NCI-H2196 treated with DMSO at 0.1 percent for 48 hours (cell line): ENCODE data around the gene OPN4.

Experiments used
- DNase-seq: peaks from one replicate; lab custom pipeline; 2025; ENCODE audit not compliant: unreplicated experiment; lab: John Stamatoyannopoulos, UW

OPN4 gene

DNA sequence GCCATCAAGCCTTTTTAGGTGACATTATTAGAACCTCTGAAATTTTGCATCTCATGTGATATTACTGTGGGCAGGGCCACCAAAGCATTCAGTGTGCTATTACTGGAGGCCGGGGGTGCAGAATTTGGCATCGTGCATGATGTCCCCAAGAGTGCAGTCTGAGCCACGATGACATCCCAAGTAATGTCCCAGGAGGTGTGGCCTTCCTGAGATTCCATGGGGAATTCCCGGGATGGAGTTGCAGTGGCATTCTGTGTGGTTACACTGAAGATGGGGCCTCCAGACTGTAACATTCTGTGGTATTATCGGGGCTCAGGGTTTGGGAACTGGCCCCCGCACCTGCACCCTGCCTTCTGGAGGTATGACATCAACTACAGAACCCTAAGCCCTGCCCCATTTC lies 23.0 kb downstream of the OPN4 start:
- DNase-seq = no peak

DNA sequence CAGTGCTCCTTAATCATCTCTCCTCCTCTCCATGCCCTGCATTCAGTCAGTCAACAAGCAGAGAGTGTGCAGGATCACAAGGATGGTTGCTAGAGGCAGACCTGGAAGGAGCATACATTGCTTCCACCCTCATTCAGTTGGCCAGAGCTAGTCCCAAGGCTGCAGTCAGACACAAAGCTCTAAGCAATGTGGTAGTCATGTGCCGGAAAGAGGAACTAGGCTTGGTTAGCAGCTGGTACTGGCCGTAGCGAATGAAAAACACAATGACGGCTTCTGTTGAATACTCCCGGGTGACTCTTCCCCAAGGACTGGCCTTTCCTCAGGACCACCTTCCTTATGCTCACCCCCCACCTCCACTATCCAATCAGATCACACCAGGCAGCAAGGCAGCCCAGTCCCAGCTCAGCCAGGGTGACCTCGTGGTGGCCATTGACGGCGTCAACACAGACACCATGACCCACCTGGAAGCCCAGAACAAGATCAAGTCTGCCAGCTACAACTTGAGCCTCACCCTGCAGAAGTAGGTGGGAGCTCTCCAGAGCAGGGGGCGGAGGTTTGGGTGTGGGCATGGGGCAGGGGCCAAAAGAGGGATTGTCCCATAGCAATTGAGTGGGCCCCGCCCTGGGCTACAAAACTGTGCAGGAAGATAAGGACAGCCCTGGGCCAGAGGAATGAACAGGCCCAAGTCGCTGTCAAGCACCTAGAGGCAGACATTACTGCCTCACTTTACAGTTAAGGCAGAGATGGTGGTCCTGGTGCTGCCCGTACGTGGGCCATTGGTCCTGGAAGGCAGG lies 24.8 kb downstream of the OPN4 start:
- no peak for DNase-seq

DNA sequence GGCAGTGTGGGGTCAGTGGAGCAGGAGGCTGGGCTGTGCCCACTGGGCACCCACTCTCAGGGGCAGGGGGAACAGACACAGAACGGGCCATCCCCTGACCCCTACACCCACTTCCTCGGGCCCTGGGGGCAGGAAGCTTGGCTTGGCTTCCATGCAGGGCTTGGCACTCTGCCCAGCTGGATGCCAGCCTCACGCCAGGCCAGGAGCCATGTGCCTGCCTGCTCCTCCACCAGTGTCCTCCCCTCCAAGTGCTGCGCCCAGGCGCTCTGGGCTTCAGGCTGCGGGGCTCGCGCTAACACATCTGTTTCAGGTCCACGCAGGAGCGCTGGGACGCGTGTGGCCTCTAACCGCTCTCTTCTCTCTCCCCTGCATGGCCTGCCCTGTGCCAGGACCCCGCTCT lies 26.7 kb downstream of the OPN4 start:
- DNase-seq = peak; percentile 16

DNA sequence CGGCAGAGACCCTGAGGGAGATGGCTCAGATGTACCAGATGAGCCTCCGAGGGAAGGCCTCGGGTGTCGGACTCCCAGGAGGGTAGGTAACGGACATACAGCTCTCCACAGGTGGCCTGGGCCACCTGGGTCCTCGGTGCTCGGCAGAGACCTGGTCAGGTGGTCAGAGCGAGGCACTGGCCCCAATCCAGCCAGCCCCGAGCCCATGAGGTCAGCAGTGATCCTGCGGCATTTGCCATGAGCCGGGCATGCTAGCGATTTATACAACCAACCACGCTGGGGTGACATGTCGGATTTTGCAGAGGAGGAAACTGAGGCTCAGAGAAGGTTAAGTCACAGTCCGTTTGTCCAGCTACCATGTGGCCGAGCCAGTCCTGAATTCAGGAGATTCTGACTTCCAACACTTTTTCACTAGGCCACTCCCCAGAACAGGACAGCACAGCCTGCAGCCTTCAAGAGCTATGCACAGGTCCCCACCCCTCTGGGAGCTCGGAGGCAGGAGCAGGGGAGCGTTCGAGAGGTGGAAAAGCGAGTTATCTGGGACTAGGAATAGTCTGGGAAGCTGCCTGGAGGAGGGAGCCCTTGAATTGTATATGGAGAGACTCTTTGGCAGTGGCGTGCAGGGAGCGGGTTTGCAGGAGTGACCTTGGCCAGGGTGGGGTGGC lies 27.5 kb downstream of the OPN4 start:
- DNase-seq = no peak

DNA sequence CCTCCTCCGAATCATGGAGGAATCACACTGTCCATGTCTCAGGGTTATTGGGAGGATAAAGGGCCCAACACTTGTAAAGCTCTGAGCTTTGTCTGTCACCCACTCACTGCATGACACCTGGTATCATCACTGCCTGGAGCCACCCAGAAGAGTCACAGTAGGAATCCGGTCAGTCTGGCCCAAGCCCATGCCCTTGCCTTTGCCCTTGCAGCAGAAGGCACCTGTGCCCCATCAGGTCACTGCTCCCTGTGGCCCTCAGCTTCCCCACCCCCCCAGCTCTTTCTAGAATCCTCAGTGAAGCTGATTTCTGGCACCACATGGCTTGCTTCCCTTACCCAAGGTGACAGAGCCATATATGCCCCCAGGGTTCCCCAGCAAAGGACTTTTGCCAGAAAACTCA lies 28.3 kb downstream of the OPN4 start:
- DNase-seq = no peak

DNA sequence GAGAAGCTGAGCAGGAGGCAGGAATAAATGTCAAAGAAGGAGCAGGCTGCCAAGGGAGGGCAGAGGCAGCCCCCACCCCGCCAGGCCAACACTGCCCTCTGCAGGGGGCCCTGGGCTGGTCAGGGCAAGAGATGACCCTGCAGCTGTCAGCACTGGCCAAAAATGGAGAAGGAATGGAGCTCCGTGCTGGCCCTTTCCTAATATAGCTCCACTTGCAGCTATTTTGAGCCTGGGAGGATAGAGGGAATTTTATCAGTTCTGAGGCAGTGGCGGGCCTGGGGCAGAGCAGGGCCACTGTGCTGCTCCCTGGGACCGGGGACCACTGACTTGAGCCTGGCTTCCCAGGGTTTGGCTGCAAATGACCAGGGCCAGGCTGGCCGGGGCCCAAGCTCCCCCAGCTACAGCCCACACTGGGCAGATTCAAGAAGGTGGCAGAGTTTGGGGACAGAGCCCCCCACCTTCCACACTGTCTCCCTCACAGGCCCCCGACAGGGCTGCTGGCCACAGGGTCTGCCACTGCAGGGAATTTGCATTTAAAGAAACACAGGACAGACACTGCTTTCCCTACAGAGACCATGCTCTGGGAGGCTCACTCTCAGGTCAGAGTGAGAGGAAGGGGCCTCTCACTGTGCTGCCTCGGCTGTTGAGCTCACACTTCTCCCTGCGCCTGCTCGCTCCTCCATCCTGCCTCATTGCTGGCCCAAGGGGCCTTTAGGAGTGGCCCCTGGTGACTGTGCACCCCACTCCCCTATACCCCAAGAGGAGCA lies 30.2 kb downstream of the OPN4 start:
- DNase-seq = no peak

DNA sequence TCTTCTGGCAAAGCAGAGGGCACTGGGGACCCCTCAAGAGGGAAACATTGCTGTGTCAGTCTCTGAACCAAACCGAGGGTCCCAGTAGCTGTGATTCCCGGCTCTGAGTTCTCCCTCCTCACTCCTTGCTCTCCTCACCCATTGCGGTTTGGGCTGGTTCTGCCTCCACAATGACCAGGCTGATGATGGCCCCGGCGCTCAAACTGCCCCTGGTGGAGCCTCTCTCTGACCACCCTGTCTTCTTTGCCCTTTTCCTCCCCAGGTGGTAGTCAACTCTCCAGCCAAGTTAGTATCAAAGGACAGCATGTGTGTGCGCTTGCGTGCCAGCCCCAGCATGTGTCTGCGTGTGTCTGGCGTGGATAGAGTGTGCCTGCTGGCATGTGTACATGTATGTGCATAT lies 31.1 kb downstream of the OPN4 start:
- DNase-seq = no peak

DNA sequence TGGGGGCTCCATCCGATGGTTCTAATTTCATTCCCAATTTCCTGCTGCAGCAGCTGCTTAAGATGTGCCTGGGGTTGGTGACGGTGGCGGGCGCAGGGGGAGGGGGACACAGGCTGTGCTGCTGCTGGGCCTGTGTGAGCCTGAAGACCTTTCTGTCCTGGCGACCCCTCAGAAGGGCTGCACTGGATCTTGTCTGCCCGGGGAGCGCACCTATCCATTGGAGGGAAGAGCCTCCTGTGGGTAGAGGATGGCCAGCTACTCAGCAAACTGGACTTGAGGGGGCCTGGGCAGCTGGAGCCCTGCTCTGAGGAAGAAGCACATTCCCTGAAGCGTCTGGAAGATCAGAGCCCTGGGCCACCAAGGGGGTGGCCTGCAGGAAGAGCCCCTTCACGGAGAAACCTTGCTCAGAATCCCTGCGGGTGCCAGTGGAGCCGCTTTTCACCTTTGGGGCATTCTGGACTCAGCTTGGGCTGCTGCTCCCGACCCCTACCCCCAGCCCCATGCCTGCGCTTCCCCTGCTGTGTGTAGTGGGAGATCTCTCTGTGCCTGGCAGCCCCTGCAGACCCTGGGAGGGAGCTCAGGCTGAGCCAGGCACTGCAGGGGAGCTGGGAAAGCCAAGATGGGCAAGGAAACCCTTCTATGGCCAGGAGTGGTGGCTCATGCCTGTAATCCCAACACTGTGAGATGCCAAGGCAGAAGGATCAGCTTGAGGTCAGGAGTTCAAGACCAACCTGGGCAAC lies 31.7 kb downstream of the OPN4 start:
- no peak for DNase-seq

DNA sequence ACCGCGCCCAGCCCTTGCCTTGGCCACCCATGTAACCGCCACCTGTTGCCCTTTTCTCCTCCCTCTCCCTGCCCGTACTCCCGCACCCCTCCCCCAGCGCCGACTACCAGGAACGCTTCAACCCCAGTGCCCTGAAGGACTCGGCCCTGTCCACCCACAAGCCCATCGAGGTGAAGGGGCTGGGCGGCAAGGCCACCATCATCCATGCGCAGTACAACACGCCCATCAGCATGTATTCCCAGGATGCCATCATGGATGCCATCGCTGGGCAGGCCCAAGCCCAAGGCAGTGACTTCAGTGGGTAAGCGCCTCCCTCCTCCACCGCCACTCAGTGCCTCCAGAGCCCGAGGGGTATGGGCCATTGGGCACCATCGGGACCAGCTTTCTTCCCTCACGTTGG lies 32.6 kb downstream of the OPN4 start:
- DNase-seq = no peak

DNA sequence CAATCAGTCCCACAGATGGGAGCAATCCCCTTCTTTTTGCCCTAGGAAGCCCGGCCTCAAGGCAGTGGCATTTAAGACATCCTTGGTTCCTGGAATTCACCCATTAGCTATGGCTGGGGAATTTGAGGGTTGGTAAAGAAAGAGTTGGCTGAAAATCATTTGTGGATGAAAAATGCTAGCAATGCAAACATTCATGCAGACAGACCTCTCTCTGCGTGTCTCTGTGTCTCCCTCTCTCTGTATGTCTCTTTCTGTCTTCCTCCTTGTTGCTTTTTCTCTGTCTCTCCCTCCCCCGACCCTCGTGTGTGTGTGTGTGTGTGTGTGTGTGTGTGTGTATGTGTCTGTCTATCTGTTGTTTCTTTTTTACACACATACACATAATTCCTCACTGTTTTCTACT lies 33.4 kb downstream of the OPN4 start:
- DNase-seq = no peak

DNA sequence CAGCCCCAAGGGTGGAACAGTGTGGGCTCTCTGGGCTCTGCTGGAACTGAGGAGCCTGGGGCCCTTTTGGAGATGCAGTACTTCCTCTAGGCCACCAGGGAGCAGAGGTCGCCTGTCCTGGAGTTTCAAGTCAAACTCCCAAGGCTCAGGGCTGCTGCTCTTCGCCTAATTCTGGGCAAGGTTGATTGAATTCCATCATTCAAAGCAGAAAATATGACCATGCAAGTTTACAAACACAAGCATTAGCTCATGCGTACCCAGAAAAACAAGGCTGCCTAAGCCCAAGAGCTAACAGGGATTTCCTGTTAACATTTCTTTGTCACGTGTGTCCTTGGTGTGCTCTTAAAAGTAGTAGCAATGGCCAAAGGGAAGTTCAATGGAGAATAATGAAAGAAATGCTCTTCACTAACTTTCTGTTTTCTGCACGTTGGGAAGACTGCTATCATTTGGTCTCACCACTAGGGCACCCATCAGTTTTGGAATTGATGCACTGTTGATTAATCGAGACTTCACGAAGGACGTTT lies 34.1 kb downstream of the OPN4 start:
- DNase-seq = no peak

DNA sequence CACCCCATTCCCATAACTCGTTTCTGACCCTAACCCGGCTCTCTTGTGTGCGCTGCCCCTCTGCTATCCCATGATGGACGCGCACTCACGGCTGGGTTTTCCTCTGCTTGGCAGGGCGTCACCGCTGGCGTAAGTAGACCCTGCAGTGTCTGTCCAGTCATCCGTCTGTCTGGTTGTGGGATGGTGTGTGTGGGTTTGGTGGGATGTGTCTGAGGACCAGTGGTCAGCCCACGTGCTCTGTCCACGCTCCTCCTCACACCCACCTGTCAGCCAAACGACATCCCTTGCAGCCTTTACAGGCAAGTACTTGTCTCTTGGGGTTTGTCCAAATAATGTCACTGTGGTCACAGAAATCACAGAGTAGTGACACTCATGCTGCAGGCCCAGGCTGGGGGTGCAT lies 34.8 kb downstream of the OPN4 start:
- no peak for DNase-seq

DNA sequence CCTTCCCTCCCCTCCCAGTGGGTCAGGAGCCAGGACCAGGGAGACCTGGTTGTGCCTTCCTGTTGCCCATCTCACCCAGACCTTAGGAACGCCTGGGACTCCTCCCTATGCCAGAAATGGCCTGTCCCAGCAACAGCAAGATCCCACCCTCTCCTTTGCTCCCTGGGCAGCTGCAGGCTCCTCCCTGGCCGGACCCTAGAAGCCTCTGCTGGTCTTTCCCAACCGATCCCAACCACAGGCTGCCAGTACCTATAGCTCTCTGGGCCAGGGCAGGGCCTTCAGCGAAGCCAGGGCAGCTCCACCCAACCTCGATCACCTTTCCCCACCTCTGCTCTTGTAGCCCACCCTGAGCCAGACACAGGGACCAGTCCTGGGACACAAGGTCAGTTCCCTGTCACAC lies 35.9 kb downstream of the OPN4 start:
- DNase-seq = no peak

DNA sequence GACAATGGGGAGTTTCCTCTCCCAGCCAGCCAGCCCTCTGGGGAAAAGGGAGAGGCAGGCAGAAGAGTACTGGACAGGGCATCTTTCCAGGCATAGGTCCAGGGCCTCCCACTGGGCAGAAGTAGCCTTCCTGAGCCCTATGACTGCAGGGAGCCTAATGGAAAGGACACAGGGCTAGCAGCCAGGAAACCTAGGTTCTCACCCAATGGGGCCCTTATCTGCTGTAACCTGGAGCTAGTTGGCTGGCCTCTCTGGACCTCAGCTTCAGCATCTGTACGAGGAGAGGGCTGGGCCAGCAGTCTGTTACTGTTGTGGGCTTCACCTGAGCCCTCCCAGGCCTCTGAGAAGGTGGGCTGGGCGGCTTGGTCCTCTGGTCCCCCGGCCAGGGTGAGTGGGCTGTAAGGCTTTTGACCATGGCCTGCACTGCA lies 36.3 kb downstream of the OPN4 start:
- DNase-seq = no peak

DNA sequence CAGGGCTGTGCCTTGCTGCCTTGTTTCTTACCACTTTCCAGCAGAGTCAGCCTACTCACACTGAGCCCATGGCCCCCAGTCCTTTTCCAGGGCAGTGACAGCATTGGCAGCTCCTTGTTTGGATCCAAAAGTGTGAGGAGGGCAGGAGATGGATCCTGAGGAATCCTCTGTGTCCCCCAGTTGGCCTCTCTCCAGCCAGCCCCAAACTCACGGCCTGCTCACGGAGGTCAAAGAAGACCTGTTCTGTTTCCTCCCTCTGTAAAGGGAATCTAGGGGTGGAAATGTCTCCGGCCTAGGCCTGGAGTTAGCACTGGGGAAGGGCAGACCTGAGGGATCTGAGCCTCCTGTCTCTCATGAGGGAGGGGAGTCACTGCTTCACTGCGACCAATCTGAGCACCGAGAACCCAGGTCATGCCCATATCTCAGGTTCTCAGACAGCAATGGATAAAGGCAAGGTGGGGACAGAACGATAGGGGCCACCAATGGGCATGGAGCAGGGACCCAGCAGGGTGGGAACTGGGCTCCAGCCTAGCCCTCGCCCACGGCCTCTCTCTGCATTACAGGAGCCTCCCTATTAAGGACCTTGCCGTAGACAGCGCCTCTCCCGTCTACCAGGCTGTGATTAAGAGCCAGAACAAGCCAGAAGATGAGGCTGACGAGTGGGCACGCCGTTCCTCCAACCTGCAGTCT lies 37.1 kb downstream of the OPN4 start:
- DNase-seq = no peak

DNA sequence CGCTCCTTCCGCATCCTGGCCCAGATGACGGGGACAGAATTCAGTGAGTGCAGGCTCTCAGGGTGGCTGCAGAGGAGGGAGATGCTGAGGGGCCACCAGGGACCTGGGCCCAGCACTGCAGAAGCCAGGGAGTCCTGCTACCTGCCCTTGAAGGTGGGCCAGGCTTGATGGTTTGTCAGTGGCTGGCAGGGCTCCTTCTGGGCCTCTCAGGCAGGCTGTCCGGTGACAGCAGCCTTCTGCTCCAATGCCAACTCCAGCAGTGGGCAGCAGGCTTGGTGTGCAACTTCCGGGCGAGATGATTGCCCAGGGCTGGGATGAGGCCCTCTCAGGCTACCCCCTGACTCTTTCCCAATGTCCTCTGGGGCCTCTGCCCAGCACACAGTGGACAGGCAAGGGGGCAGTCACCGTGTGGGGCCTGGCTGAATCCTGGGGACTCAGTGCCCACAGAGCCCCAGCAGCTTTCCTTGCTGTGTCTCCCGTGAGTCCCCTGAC lies 37.7 kb downstream of the OPN4 start:
- no peak for DNase-seq

DNA sequence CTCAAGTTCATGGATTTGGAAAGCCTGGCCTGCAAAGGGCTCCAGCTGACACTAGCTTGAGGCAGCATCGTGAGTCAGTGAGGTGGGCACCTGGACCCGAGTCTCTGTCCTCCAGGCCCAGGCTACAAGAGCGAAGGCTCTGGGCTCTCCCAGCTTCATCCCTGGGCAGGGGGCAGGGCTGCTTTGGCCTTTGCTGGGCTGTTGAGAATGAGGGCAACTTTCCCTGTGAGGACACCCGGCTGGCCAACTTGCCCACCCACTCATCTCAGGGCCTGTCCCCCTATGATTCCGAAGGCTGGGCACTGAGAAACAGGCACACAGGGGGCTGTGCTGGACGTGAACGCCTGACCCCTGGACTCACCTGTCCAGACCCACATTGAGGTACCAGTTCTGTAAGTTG lies 38.3 kb downstream of the OPN4 start:
- DNase-seq = no peak

DNA sequence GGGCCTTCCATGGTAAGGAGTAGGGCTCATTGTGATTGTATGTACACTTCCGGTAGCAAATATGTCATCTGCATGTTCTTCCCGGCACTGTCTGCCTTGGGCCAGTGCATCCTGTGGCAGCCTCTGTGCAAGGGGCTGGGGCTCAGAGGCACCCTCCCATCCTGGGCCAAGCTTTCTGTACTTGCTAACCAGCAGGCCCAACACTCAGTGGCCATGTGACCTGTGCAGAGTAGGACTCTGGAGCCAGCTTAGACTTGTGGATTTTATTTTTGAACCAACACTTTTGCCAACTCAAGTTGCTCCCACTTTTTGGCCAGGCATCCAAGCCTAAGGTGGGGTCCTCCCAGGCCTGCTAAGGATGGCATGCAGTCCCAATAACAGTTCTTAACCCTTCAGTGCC lies 38.9 kb downstream of the OPN4 start:
- DNase-seq = no peak

DNA sequence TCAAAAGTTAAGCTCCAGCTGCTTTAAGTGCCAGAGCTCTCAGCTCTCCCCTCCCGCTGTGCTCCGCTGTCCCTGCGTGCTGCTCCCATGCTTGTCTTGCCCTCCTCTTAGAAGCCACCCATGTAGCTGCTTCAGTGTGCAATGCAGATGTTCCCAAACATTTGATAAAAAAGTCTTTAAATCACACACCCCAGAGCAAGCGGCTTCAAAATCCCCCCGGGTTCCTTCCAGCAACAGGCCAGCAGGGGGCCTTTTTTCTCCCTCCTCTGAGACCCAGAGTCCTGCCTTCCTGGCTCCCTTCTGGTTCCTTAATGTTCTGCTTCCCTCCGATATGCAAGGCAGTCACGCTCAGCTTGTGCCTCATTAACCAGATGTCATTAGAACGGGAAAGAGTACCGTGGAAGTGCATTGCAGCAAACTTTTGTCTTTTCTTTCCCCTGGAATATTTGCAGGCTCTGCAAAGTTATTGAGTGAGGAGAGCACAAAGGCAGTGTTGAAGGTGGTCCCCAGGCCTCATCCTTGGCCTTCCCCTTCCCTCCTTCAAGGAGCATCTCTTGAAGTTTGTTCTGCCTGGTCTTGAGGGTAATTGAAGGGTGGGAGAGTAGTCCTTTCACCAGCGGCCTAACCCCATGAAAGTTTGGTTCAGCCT lies 39.5 kb downstream of the OPN4 start:
- DNase-seq = no peak
